Left renal cortex interstitium (tissue), 4 donors: ENCODE measurements around the gene PSMD1. TPM values are rescaled to one million over a fixed set of nuclear protein-coding genes. Genes with fewer than 3 reads are reported as not detected.
A peak's percentile ranks its signal among the peaks of the same experiment; 100 is the strongest.

Source experiments
- DNase-seq, 4 donors: peaks; one replicate each; pipeline ENCODE4 v3.0.0-alpha.2; 2013; ENCODE audit warnings: low read depth in 4 of 4, low spot score in 2 of 4, missing footprints in 1 of 4
- polyA plus RNA-seq, 4 donors: library from polyadenylated mRNA; unstranded; fragments of 120-200 nt; gene quantifications; one replicate each; pipeline ENCODE4 v1.2.1, GENCODE V29; 2013; ENCODE audit not compliant: insufficient read length in 4 of 4

PSMD1 gene
- polyA plus RNA-seq, 4 donors: 83.3 to 110 (median 100) TPM

- no peak for DNase-seq
Measured at GRCh38 chr2:231110551-231110950, 53.9 kb downstream of the PSMD1 start.

- DNase-seq: no peak
Measured at GRCh38 chr2:231111987-231112386, 55.3 kb downstream of the PSMD1 start.

GRCh38 chr2:231113489-231113888 lies 56.8 kb downstream of the PSMD1 start:
- DNase-seq: no peak

- no peak for DNase-seq
Measured at GRCh38 chr2:231115651-231116050, 59.0 kb downstream of the PSMD1 start.

GRCh38 chr2:231117148-231117547 lies 60.5 kb downstream of the PSMD1 start:
- DNase-seq: no peak

GRCh38 chr2:231117922-231118613 lies 61.4 kb downstream of the PSMD1 start:
- no peak for DNase-seq

GRCh38 chr2:231118614-231118942 lies 61.9 kb downstream of the PSMD1 start:
- no peak for DNase-seq

- DNase-seq: no peak
Measured at GRCh38 chr2:231123362-231123898, 66.8 kb downstream of the PSMD1 start.

GRCh38 chr2:231124838-231125568 lies 68.3 kb downstream of the PSMD1 start, which contains the start of gene HTR2B:
Gene HTR2B (minus strand): TSS chr2:231125042. CDS start chr2:231123764, 1,278 bp downstream.
- no peak for DNase-seq

GRCh38 chr2:231126123-231126522 lies 69.5 kb downstream of the PSMD1 start:
- no peak for DNase-seq

GRCh38 chr2:231127480-231127879 lies 70.8 kb downstream of the PSMD1 start:
- DNase-seq: no peak

- DNase-seq: no peak
Measured at GRCh38 chr2:231127936-231128335, 71.3 kb downstream of the PSMD1 start.

GRCh38 chr2:231128541-231128940 lies 71.9 kb downstream of the PSMD1 start:
- DNase-seq: no peak

GRCh38 chr2:231129216-231129615 lies 72.5 kb downstream of the PSMD1 start:
- DNase-seq: no peak

GRCh38 chr2:231130336-231131056 lies 73.8 kb downstream of the PSMD1 start:
- DNase-seq: no peak

- no peak for DNase-seq
Measured at GRCh38 chr2:231132129-231132528, 75.5 kb downstream of the PSMD1 start.

- no peak for DNase-seq
Measured at GRCh38 chr2:231133365-231134099, 76.9 kb downstream of the PSMD1 start.

GRCh38 chr2:231134910-231135655 lies 78.4 kb downstream of the PSMD1 start:
- DNase-seq: no peak

GRCh38 chr2:231138699-231139098 lies 82.0 kb downstream of the PSMD1 start:
- peak in 1 of 4 donors; percentile 80 for DNase-seq

- no peak for DNase-seq
Measured at GRCh38 chr2:231139796-231140195, 83.1 kb downstream of the PSMD1 start.
